Ovary (tissue), 9 donors: ENCODE measurements around the gene ARHGAP4. TPM values are rescaled to one million over a fixed set of nuclear protein-coding genes. Genes with fewer than 3 reads are reported as not detected.
A peak's percentile ranks its signal among the peaks of the same experiment; 100 is the strongest.

Experiments used
- DNase-seq, 5 donors: peaks; one replicate each; pipeline ENCODE4 v3.0.0-alpha.2; 2019 to 2020
- H3K27ac ChIP-seq, 2 donors: fragments of 200-600 bp; one replicate each; pipeline versions ENCODE4 v1.5.1 to v1.8.0; 2019 to 2022
- H3K27me3 ChIP-seq: fragments of 200-600 bp; one replicate; pipeline ENCODE4 v1.8.0; 2022
- H3K36me3 ChIP-seq: fragments of 200-600 bp; sonication (generic); one replicate; pipeline ENCODE4 v1.5.1; 2019
- H3K4me1 ChIP-seq: one replicate; pipeline ENCODE4 v1.8.1; 2013; ENCODE audit warnings: mild to moderate bottlenecking, moderate library complexity; ENCODE audit not compliant: insufficient read depth
- H3K4me3 ChIP-seq: fragments of 200-600 bp; sonication (generic); one replicate; pipeline ENCODE4 v1.5.1; 2017
- H3K9me3 ChIP-seq, 2 donors: fragments of 200-600 bp in 1 of 2; sonication (generic) in 1 of 2; one replicate each; pipeline versions ENCODE4 v1.5.1 to v1.8.1; 2013 to 2019; ENCODE audit warnings: mild to moderate bottlenecking in 1 of 2, moderate library complexity in 1 of 2
- EP300 ChIP-seq: sonication (generic); formaldehyde crosslinking; IDR thresholded peaks from one replicate; pipeline ENCODE4 v1.6.1; 2017; ENCODE audit warnings: antibody characterized with exemption
- POLR2A ChIP-seq: fragments of 450-650 bp; IDR thresholded peaks from one replicate; pipeline ENCODE4 v1.6.1; 2017; ENCODE audit warnings: antibody characterized with exemption, mild to moderate bottlenecking, moderate library complexity
- WGBS, 3 donors: extraction: QIAGEN DNeasy Blood & Tissue Kit in 1 of 3; methylation state at CpG; one replicate each; pipeline versions ENCODE4 v1.1.5 to v1.1.7; 2013 to 2017; 5-methylcytosine and 5-hydroxymethylcytosine counted together
- intact Hi-C, 4 donors: fragments of 100-400 bp; cut with DNase I; formaldehyde crosslinking; loops; one replicate each; pipeline versions ENCODE4 v1.11.0 to v1.15.1; 2022 to 2023
- polyA plus RNA-seq, 2 donors: library from polyadenylated mRNA; stranded (reverse); fragments of 200-250 nt in 1 of 2; fragments of 350-450 nt in 1 of 2; fragmentation: Illumina TruSeq in 1 of 2; extraction: RNeasy Lipid Tissue Mini Kit (QIAGEN cat#74804) in 1 of 2; gene quantifications; one replicate each; pipeline ENCODE4 v1.2.3, GENCODE V29; 2013 to 2014
- total RNA-seq, 7 donors: library from RNA; depleted of rRNA in 2 of 7; stranded (reverse); fragments of >200 nt in 2 of 7; fragmentation: NEBNext Ultra II Directional in 3 of 7; extraction: Animal tissue kit (Norgen Biotek cat#: 25700) in 3 of 7; gene quantifications; one replicate each; pipeline versions ENCODE4 v1.1.0 to v1.2.4, GENCODE V29; 2016 to 2023
- TF ChIP-seq, protein P1 (sequence below), 3 donors: fragments of 450-650 bp in 2 of 3; fragments of 200-600 bp in 1 of 3; IDR thresholded peaks; one replicate each; pipeline versions ENCODE4 v1.5.1 to v1.8.0; 2016 to 2022; ENCODE audit warnings: antibody characterized with exemption in 3 of 3, mild to moderate bottlenecking in 1 of 3
- donor health status: DM: no; HTN: no; CAD: no; lungs with moderate emphysema.
- donor health status: DM: no; HTN: no; CAD: no.
- donor health status: Bipolar disorder and iron deficiency.
- donor health status: DM: yes; HTN: yes; CAD: no.
- donor health status: DM: no; HTN: no; CAD: no.
- donor health status: DM: yes; HTN: yes; CAD: no.

The ARHGAP4 gene
- total and polyA plus RNA-seq, 9 donors = 1.2 to 22.3 (median 11.4) TPM

DNA sequence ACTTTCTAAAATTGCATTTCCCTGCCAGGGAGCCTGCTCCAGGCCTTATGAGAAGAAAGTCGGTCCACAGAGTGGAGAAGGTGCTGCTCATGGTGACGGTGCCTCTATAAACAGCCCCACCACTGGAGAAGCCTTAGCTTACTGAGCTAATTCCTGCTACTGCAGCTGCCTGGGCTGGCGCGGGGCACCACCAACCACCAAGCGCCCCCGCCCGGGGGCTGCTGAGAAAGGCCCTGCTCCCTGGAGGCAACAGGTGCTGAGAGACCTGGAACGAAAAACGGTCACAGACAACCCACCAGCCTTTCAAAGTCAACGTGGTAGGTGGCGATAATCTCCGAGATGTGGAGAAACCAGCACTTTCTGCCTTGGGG, 42.7 kb upstream of the ARHGAP4 start:
- peak in 1 of 5 donors; percentile 37 for DNase-seq

DNA sequence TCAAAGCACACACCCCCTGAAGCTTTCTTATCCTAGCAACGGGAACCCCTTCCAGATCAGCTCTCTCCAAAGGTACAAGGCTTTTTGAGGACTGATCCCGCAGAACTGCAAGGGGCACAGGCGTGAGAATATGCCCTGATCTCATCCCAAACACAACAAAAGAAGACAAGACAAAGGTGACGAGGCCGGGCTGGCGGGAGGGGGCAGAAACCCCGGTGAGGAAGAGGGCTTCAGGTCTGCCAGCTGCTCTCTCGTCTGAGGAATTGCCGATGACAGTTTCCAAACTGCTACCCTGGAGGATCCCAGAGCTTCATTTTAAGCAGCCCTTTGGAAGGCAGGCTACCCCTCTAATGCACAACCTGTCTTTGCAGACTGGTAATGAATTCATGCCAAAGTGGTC, 42.2 kb upstream of the ARHGAP4 start:
- intact Hi-C loops = no loop called here
- H3K36me3 ChIP-seq = no peaks in the 10 kb centered on the region
- no peak for DNase-seq
- 67 to 72% (median 68%) methylated on average over 9 of the region's 9 CpGs for WGBS, 3 donors
- H3K27me3 ChIP-seq = no peaks in the 10 kb centered on the region
- no peak overlapping the region for H3K4me3 ChIP-seq
- peaks cover 5% of the 10 kb centered on the region for H3K4me1 ChIP-seq
- TF ChIP-seq, protein P1, sequence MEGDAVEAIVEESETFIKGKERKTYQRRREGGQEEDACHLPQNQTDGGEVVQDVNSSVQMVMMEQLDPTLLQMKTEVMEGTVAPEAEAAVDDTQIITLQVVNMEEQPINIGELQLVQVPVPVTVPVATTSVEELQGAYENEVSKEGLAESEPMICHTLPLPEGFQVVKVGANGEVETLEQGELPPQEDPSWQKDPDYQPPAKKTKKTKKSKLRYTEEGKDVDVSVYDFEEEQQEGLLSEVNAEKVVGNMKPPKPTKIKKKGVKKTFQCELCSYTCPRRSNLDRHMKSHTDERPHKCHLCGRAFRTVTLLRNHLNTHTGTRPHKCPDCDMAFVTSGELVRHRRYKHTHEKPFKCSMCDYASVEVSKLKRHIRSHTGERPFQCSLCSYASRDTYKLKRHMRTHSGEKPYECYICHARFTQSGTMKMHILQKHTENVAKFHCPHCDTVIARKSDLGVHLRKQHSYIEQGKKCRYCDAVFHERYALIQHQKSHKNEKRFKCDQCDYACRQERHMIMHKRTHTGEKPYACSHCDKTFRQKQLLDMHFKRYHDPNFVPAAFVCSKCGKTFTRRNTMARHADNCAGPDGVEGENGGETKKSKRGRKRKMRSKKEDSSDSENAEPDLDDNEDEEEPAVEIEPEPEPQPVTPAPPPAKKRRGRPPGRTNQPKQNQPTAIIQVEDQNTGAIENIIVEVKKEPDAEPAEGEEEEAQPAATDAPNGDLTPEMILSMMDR (IDR thresholded peaks at IDR 0.05) = no peak
- no peak for TF ChIP-seq EP300
- no peak for TF ChIP-seq POLR2A
- H3K27ac ChIP-seq = no peak overlapping the region
- no peaks in the 10 kb centered on the region for H3K9me3 ChIP-seq

More for the DNA sequence above, 42.7 kb upstream of the ARHGAP4 start:
- Histone ChIP-seq H3K27me3 (no peaks in the 10 kb centered on the region), H3K4me3 (peak overlapping the region; percentile 83), H3K36me3 (no peaks in the 10 kb centered on the region), H3K4me1 (peaks cover 9% of the 10 kb centered on the region), H3K27ac (peak overlapping the region in 1 of 2 donors; percentile 67), H3K9me3 (no peaks in the 10 kb centered on the region)
- 45 to 62% (median 53%) methylated on average over 12 of the region's 12 CpGs for WGBS, 3 donors
- intact Hi-C loops = no loop called here
- no peak for TF ChIP-seq EP300
- TF ChIP-seq, protein P1 (IDR thresholded peaks at IDR 0.05) = no peak

DNA sequence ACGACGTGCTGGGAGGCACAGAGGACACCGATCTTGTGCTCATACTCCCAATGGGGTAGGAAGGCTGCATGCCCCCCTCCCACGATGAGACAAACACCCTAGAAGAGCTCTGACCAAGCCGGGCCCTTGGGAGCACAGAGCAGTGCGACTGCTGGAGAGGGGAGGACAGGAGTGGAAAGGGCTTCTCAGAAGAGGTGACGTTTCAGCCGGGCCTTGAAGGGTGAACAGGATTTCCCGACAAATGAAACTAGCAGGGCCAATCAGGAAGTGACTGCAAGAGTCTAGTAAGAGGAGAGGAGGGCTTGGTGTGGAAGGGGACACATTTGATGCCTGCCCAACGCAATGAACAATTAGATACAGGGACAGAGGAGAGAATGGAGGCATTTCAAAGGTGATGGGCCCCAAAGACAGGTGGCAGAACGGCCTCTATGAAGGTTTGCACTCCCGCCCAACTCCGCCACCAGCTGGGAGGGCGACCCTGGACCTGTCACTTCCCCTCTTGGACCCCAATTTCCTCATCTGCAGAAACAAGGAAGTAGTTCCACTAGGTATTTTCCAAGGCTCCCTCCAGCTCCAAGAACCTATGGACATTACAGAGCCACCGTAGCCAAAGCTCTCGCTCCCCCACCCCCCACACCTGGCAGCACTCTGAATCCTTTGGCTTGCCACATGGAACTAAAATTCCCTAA, 41.6 kb upstream of the ARHGAP4 start:
- Histone ChIP-seq H3K4me3 (no peak overlapping the region), H3K27me3 (no peaks in the 10 kb centered on the region), H3K9me3 (no peaks in the 10 kb centered on the region), H3K36me3 (no peaks in the 10 kb centered on the region), H3K27ac (no peak overlapping the region), H3K4me1 (peaks cover 5% of the 10 kb centered on the region)
- DNase-seq = no peak
- intact Hi-C loops = loop anchor here in 1 of 4 donors (1.0 kb wide), 1 partner anchor 39 kb away; no protein-coding TSS in a partner anchor
- WGBS, 3 donors = 74 to 78% (median 77%) methylated on average over 16 of the region's 16 CpGs
- no peak for TF ChIP-seq POLR2A
- TF ChIP-seq, protein P1 (IDR thresholded peaks at IDR 0.05) = no peak

DNA sequence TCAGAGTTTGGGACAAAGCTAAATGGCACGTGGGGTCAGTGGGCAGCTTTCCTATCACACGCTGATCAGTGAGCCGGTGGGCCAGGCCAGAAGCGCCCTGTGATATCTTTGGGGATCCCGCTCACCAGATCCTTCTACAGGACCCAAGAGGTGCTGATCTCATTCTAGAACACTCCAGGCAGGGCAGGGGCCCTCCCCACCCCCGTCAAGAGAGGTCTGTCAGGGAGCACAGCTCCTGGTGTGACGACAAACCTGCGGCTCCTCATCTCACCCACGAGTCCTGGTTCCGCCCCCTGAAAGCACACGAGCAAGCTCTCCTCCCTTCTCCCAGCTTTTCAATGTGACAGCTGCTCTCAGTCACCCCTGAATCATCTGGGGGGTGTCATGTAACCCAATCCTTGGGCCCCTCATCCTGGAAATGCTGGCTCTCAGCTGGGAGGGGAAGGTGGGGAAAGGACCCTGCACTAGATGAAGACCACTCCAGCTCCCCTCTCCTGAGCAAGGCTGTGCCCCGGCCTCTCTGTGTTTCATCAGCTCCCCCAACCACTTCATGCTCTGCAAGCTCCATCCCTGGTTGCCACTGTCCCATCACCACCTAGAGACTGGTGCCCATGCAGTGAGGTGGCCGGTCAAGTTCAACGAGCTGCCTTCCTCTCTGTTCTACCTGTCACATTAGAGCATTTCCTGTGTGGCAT, 40.9 kb upstream of the ARHGAP4 start:
- Histone ChIP-seq H3K4me1 (peaks cover 5% of the 10 kb centered on the region), H3K36me3 (no peaks in the 10 kb centered on the region), H3K27ac (no peak overlapping the region), H3K9me3 (no peaks in the 10 kb centered on the region), H3K27me3 (no peaks in the 10 kb centered on the region), H3K4me3 (no peak overlapping the region)
- no peak for DNase-seq
- intact Hi-C loops = loop anchor here in 1 of 4 donors (1.0 kb wide), 1 partner anchor 39 kb away; no protein-coding TSS in a partner anchor
- TF ChIP-seq, protein P1 (IDR thresholded peaks at IDR 0.05) = no peak
- 72 to 77% (median 76%) methylated on average over 14 of the region's 14 CpGs for WGBS, 3 donors
